ENCODE data around the gene LTB4R. TPM values are rescaled to one million over a fixed set of nuclear protein-coding genes. Genes with fewer than 3 reads are reported as not detected.

Gene LTB4R
- total and polyA plus RNA-seq, 2 donors (not counting 1 experiment from before 2014, with no cell fraction given): 0.62 to 0.66 TPM

DNA sequence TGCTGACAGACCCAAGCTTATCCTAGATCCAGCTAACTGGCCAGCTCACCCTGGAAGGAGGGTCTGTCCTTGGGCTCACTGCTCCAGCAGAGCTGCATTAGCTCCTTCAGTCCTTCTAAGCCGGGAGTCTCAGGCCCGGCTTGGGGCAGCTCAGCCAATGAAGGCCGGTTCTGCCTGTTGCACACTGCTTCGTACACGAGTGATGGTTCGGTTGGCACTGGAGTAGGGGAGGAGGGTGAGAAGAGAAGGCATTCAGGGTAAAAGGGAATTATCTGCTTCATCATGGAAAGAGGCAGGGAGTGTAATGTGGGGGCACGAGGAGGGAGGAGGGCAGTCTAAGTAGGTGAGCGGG lies 26.5 kb downstream of the LTB4R start:
- H3K27ac ChIP-seq (ENCODE audit: insufficient read depth, low read length): no peak overlapping the region
- no peaks in the 10 kb centered on the region for H3K79me2 ChIP-seq (ENCODE audit: control insufficient read depth, insufficient read depth, low read length)
- no peak overlapping the region for H3K9ac ChIP-seq (ENCODE audit: insufficient read depth, low read length)
- H3K4me1 ChIP-seq (ENCODE audit: control insufficient read depth, extremely low read depth, insufficient read depth, low read length): peaks cover 2% of the 10 kb centered on the region
- no peak for DNase-seq (ENCODE audit: low read depth in 2 of 2)
- no peak overlapping the region for H3K4me2 ChIP-seq (ENCODE audit: extremely low read depth, insufficient read depth, low read length)
- no peaks in the 10 kb centered on the region for H4K20me1 ChIP-seq (ENCODE audit: control insufficient read depth, extremely low read depth, insufficient read depth, low read length)
- H2AFZ ChIP-seq (ENCODE audit: low read length): no peak overlapping the region
- no peak overlapping the region for H3K4me3 ChIP-seq (replicated peaks in 1 of 4; ENCODE audit: control extremely low read depth in 1 of 4, insufficient read depth in 1 of 4, low read depth in 3 of 4, low read length in 4 of 4)
- no peaks in the 10 kb centered on the region for H3K36me3 ChIP-seq (ENCODE audit: control insufficient read depth, insufficient read depth, low read length)
- H3K9me3 ChIP-seq (ENCODE audit: control insufficient read depth, insufficient read depth, low read depth, low read length): no peaks in the 10 kb centered on the region
- TF ChIP-seq CTCF (conservative IDR thresholded peaks at IDR 0.05 in 1 of 2, IDR thresholded peaks at IDR 0.05 in 1 of 2; ENCODE audit: low read depth in 1 of 2, low read length in 2 of 2): no peak
- TF ChIP-seq EZH2 (IDR thresholded peaks at IDR 0.05; ENCODE audit: low read length, missing control alignments): no peak
- peaks cover 41% of the 10 kb centered on the region for H3K27me3 ChIP-seq (ENCODE audit: control insufficient read depth, insufficient read depth, low read length)

DNA sequence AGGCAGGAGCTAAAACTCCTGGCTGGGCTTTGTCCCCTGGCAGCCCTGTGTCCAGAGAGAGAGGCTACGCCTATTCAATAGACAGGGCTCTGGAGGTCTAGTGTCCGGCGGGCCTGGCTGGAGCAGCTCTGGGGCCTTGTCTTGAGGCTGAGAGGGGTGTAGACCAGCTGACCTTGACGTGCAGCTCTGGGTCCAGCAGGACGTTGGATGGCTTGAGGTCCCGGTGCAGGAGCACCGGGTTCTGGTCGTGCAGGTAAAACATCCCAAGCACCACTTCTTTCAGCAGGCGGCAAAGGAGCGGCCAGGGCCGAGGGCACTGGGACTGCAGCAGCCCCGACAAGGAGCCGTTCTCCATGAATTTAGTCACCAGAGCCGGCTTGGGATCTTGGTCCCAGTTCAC lies 27.5 kb downstream of the LTB4R start:
- no peak for TF ChIP-seq CTCF (conservative IDR thresholded peaks at IDR 0.05 in 1 of 2, IDR thresholded peaks at IDR 0.05 in 1 of 2; ENCODE audit: low read depth in 1 of 2, low read length in 2 of 2)
- H3K9ac ChIP-seq (ENCODE audit: insufficient read depth, low read length): no peak overlapping the region
- no peaks in the 10 kb centered on the region for H3K36me3 ChIP-seq (ENCODE audit: control insufficient read depth, insufficient read depth, low read length)
- H3K27me3 ChIP-seq (ENCODE audit: control insufficient read depth, insufficient read depth, low read length): peaks cover 41% of the 10 kb centered on the region
- H3K27ac ChIP-seq (ENCODE audit: insufficient read depth, low read length): no peak overlapping the region
- H3K4me3 ChIP-seq (replicated peaks in 1 of 4; ENCODE audit: control extremely low read depth in 1 of 4, insufficient read depth in 1 of 4, low read depth in 3 of 4, low read length in 4 of 4): no peak overlapping the region
- no peaks in the 10 kb centered on the region for H3K79me2 ChIP-seq (ENCODE audit: control insufficient read depth, insufficient read depth, low read length)
- H3K9me3 ChIP-seq (ENCODE audit: control insufficient read depth, insufficient read depth, low read depth, low read length): no peaks in the 10 kb centered on the region
- no peak overlapping the region for H3K4me2 ChIP-seq (ENCODE audit: extremely low read depth, insufficient read depth, low read length)
- H2AFZ ChIP-seq (ENCODE audit: low read length): no peak overlapping the region
- DNase-seq (ENCODE audit: low read depth in 2 of 2): no peak
- peaks cover 2% of the 10 kb centered on the region for H3K4me1 ChIP-seq (ENCODE audit: control insufficient read depth, extremely low read depth, insufficient read depth, low read length)
- no peaks in the 10 kb centered on the region for H4K20me1 ChIP-seq (ENCODE audit: control insufficient read depth, extremely low read depth, insufficient read depth, low read length)

DNA sequence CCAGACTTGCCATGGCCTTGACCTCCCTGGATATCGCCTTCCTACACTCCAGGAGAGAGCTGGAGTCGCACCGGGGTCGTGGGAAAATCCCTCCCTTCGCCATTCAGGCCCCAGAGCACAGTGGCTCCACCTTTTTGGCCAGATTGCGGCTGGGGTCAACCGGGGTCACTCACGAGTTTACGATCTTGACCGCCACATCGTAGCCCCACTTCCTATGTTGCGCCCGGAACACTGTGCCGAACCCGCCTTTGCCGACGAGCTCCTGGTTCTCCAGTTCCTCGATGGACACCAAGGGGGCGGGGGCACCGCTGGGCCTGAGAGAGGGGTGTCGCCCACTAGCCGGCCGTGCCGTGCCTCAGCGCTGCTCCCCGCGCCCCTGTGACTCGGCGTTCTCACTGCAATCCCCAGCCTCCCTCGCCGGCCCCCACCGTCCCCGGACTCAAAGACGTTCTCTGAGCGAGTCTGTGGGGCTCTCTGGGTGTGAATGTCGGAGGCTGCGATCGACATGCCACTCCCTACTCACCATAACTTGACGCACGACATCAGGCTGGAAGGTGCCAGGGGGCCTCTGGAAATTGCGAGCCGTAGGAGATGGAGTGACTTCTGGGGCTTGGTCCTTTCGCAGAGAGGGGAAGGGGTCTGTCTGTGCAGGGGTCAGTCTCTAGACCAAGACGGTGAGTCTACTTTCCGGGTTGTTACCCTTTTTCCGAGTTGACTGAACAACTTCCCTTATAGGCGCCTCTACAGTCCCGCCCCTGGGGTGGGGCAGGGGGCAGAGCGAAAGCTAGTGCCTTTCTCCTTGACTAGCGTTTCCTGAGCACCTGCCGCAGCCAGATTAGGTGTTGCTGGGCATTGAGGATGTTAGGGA lies 28.2 kb downstream of the LTB4R start, which contains the start of gene RIPK3:
Gene RIPK3 (minus strand): TSS at position 708 of the 868 bp plus-strand sequence. CDS start 165 bp downstream, at position 543.
- Histone ChIP-seq H3K27ac (ENCODE audit: insufficient read depth, low read length) (no peak within 1 kb of the TSS), H3K36me3 (ENCODE audit: control insufficient read depth, insufficient read depth, low read length) (no peaks in the 10 kb centered on the region), H2AFZ (ENCODE audit: low read length) (no peak within 1 kb of the TSS), H3K4me1 (ENCODE audit: control insufficient read depth, extremely low read depth, insufficient read depth, low read length) (peaks cover 2% of the 10 kb centered on the region), H3K4me2 (ENCODE audit: extremely low read depth, insufficient read depth, low read length) (no peak within 1 kb of the TSS), H3K9me3 (ENCODE audit: control insufficient read depth, insufficient read depth, low read depth, low read length) (no peaks in the 10 kb centered on the region), H3K79me2 (ENCODE audit: control insufficient read depth, insufficient read depth, low read length) (no peaks in the 10 kb centered on the region), H3K9ac (ENCODE audit: insufficient read depth, low read length) (no peak within 1 kb of the TSS), H4K20me1 (ENCODE audit: control insufficient read depth, extremely low read depth, insufficient read depth, low read length) (no peaks in the 10 kb centered on the region), H3K4me3 (replicated peaks in 1 of 4; ENCODE audit: control extremely low read depth in 1 of 4, insufficient read depth in 1 of 4, low read depth in 3 of 4, low read length in 4 of 4) (peak within 1 kb of the TSS in 1 of 4 experiments; percentile 28), H3K27me3 (ENCODE audit: control insufficient read depth, insufficient read depth, low read length) (peaks cover 39% of the 10 kb centered on the region)
- TF ChIP-seq EZH2 (IDR thresholded peaks at IDR 0.05; ENCODE audit: low read length, missing control alignments): no peak
- no peak for TF ChIP-seq CTCF (conservative IDR thresholded peaks at IDR 0.05 in 1 of 2, IDR thresholded peaks at IDR 0.05 in 1 of 2; ENCODE audit: low read depth in 1 of 2, low read length in 2 of 2)
- no peak for DNase-seq (ENCODE audit: low read depth in 2 of 2)

All from fibroblast of lung (primary cell).